Gastroesophageal sphincter (tissue), 4 donors: ENCODE results near the gene BICC1. TPM values are rescaled to one million over a fixed set of nuclear protein-coding genes. Genes with fewer than 3 reads are reported as not detected.

Source experiments
- ATAC-seq: fragments of 150-250 bp; one replicate; pipeline ENCODE4 v1.9.1; 2016; ENCODE audit warnings: mild to moderate bottlenecking, moderate library complexity
- H3K27ac ChIP-seq, 4 donors: fragments of 200-600 bp; sonication (generic) in 3 of 4; 1 replicate in 3 of 4; 2 replicates in 1 of 4; pipeline ENCODE4 v1.5.1; 2016 to 2019
- H3K27me3 ChIP-seq: fragments of 200-600 bp; sonication (generic); one replicate; pipeline ENCODE4 v1.5.1; 2019
- H3K36me3 ChIP-seq, 2 donors: fragments of 200-600 bp; sonication (generic); one replicate each; pipeline ENCODE4 v1.5.1; 2019; ENCODE audit warnings: control low read depth in 1 of 2
- H3K4me1 ChIP-seq, 3 donors: fragments of 200-600 bp; sonication (generic); 1 replicate in 2 of 3; 2 replicates in 1 of 3; pipeline ENCODE4 v1.5.1; 2016 to 2019; ENCODE audit warnings: control low read depth in 2 of 3
- H3K4me3 ChIP-seq, 2 donors: fragments of 200-600 bp; sonication (generic); one replicate each; pipeline ENCODE4 v1.5.1; 2019; ENCODE audit warnings: mild to moderate bottlenecking in 1 of 2, moderate library complexity in 1 of 2
- H3K9me3 ChIP-seq, 3 donors: fragments of 200-600 bp; sonication (generic); one replicate each; pipeline ENCODE4 v1.5.1; 2017 to 2019; ENCODE audit warnings: control low read depth in 2 of 3
- EP300 ChIP-seq: sonication (generic); formaldehyde crosslinking; IDR thresholded peaks from one replicate; pipeline ENCODE4 v1.6.1; 2017; ENCODE audit warnings: antibody characterized with exemption, mild to moderate bottlenecking
- POLR2A ChIP-seq, 2 donors: fragments of 450-650 bp; IDR thresholded peaks; one replicate each; pipeline ENCODE4 v1.6.1; 2017; ENCODE audit warnings: antibody characterized with exemption in 2 of 2, mild to moderate bottlenecking in 2 of 2, moderate library complexity in 1 of 2
- POLR2AphosphoS5 ChIP-seq: sonication (generic); formaldehyde crosslinking; IDR thresholded peaks from one replicate; pipeline ENCODE4 v1.6.1; 2017; ENCODE audit warnings: antibody characterized with exemption
- WGBS, 2 donors: methylation state at CpG; one replicate each; pipeline ENCODE4 v1.1.5; 2018; ENCODE audit warnings: low coverage in 1 of 2; 5-methylcytosine and 5-hydroxymethylcytosine counted together
- total RNA-seq, 4 donors: library from RNA; depleted of rRNA; stranded (reverse); fragments of >200 nt; gene quantifications; one replicate each; pipeline ENCODE4 v1.1.0, GENCODE V29; 2016
- TF ChIP-seq, protein P1 (sequence below), 4 experiments: fragments of 200-600 bp in 2 of 4; fragments of 450-650 bp in 2 of 4; sonication (generic) in 1 of 4; IDR thresholded peaks; one replicate each; pipeline ENCODE4 v1.5.1; 2017 to 2019; ENCODE audit warnings: antibody characterized with exemption in 4 of 4, mild to moderate bottlenecking in 2 of 4, moderate library complexity in 2 of 4

Gene BICC1
- total RNA-seq, 4 donors from 2014 or later = 18.6 to 27.8 (median 22.5) TPM

DNA sequence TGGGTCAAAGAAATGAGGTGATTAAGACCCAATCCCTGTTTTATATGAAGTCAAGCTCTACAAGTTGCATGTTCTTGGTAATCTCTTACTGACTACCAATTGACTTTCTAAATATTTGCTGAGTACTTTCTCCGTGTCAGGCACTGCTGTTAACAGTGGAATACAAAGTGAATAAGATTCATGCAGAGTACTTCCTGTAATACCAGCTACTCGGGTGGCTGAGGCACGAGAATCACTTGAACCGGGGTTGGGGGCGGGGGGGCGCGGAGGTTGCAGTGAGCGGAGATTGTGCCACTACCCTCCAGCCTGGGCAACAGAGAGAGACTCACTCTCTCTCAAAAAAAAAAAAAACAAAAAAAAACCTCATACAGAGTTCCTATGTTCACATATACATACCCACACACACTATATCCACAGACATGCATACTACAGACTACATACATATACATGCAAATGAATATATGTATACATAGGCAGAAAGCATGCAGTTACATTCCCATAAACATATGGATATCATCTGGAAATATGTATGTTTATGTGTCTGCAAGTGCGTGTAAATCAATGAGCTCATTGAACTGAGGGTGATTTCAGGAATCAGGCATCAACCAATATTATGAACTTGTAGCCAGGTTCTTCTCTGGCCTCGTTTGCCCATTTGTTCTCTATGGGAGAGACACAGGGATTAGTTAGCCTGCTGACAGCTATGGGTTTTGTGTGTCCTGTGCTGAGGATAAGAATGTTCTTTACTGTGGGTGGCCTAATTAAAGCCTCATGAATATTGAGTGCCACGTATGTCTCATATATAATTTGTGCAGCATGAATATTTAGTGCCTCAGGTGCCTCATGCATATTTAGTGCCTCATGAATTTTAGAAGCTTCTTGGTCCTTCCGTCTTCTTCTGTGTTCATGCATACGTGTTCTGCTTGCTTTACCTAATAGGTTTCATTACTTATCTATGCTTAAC lies 73.9 kb downstream of the BICC1 start:
- ATAC-seq = no peak
- 83 to 90% methylated on average over 8 to 9 of the region's 13 CpGs for WGBS, 2 donors
- no peak overlapping the region for H3K4me3 ChIP-seq
- H3K9me3 ChIP-seq = peaks cover 0 to 6% (median 0%) of the 10 kb centered on the region in 3 donors
- TF ChIP-seq POLR2AphosphoS5 (no peak), EP300 (no peak), POLR2A (IDR thresholded peaks at IDR 0.05) (no peak)
- TF ChIP-seq, protein P1, sequence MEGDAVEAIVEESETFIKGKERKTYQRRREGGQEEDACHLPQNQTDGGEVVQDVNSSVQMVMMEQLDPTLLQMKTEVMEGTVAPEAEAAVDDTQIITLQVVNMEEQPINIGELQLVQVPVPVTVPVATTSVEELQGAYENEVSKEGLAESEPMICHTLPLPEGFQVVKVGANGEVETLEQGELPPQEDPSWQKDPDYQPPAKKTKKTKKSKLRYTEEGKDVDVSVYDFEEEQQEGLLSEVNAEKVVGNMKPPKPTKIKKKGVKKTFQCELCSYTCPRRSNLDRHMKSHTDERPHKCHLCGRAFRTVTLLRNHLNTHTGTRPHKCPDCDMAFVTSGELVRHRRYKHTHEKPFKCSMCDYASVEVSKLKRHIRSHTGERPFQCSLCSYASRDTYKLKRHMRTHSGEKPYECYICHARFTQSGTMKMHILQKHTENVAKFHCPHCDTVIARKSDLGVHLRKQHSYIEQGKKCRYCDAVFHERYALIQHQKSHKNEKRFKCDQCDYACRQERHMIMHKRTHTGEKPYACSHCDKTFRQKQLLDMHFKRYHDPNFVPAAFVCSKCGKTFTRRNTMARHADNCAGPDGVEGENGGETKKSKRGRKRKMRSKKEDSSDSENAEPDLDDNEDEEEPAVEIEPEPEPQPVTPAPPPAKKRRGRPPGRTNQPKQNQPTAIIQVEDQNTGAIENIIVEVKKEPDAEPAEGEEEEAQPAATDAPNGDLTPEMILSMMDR (IDR thresholded peaks at IDR 0.05) = no peak
- no peaks in the 10 kb centered on the region for H3K36me3 ChIP-seq
- no peaks in the 10 kb centered on the region for H3K27me3 ChIP-seq
- peaks cover 0 to 20% (median 9%) of the 10 kb centered on the region in 3 donors for H3K4me1 ChIP-seq
- no peak overlapping the region for H3K27ac ChIP-seq

DNA sequence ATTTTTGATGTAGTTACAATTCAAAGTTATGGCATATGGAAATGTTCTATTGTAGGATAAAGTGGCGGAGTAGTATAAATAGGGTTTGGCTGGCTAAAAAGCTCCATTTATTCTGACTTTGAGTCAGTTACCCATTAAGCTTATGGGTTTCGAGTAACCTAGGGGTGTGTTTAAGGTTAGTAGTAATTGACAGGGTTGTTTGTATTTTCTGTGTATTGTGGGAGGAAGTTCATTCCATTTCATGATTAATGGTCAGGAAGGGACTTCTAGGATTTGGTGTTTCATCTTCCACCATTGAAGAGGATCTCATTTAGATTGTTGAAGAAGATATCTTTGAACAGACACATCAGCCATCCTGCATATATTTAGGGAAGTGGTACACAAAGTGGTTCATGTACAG lies 75.0 kb downstream of the BICC1 start:
- H3K4me1 ChIP-seq = peaks cover 0 to 20% (median 9%) of the 10 kb centered on the region in 3 donors
- no peak overlapping the region for H3K27ac ChIP-seq
- H3K27me3 ChIP-seq = no peaks in the 10 kb centered on the region
- no peaks in the 10 kb centered on the region for H3K36me3 ChIP-seq
- ATAC-seq = no peak
- H3K4me3 ChIP-seq = no peak overlapping the region
- no peak for TF ChIP-seq EP300
- no peak for TF ChIP-seq POLR2AphosphoS5
- no peak for TF ChIP-seq POLR2A (IDR thresholded peaks at IDR 0.05)
- TF ChIP-seq, protein P1 (IDR thresholded peaks at IDR 0.05) = no peak
- 97 to 100% methylated on average over 1 to 2 of the region's 2 CpGs for WGBS, 2 donors
- peaks cover 0 to 3% (median 0%) of the 10 kb centered on the region in 3 donors for H3K9me3 ChIP-seq

DNA sequence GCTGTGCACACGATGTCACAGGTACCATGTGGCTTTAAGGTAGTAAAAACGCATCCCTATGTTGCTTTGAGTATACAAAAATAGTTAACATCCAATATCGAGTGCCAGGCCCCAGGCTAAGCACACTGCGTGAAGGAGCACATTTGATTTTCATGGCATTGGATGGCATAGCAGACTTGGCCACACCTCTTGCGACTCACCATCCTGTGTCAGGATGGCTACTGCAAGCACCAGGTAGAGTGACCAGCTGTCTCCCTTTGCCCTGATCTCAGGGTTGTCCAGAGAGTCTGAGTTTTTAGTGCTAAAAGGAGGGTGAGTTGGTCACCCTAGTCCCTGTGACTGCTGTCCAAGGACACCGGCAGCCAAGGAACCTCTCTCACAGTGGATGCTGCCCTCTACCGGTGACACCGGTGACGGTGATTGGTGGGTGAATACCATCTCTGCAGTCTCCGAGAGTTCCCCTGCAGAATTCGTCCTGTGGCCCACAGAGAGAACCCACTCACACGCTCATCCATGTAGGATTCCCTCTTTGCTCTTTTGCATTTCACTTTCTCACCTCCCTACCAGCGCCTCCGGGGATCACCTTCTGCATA lies 76.1 kb downstream of the BICC1 start:
- H3K4me3 ChIP-seq = no peak overlapping the region
- WGBS, 2 donors = 70 to 91% methylated on average over 6 to 12 of the region's 14 CpGs
- H3K9me3 ChIP-seq = no peaks in the 10 kb centered on the region
- peaks cover 0 to 20% (median 9%) of the 10 kb centered on the region in 3 donors for H3K4me1 ChIP-seq
- no peaks in the 10 kb centered on the region for H3K27me3 ChIP-seq
- no peaks in the 10 kb centered on the region for H3K36me3 ChIP-seq
- no peak overlapping the region for H3K27ac ChIP-seq
- TF ChIP-seq, protein P1 (IDR thresholded peaks at IDR 0.05) = peak in 1 of 4 experiments; percentile 24
- no peak for TF ChIP-seq EP300
- ATAC-seq = no peak

DNA sequence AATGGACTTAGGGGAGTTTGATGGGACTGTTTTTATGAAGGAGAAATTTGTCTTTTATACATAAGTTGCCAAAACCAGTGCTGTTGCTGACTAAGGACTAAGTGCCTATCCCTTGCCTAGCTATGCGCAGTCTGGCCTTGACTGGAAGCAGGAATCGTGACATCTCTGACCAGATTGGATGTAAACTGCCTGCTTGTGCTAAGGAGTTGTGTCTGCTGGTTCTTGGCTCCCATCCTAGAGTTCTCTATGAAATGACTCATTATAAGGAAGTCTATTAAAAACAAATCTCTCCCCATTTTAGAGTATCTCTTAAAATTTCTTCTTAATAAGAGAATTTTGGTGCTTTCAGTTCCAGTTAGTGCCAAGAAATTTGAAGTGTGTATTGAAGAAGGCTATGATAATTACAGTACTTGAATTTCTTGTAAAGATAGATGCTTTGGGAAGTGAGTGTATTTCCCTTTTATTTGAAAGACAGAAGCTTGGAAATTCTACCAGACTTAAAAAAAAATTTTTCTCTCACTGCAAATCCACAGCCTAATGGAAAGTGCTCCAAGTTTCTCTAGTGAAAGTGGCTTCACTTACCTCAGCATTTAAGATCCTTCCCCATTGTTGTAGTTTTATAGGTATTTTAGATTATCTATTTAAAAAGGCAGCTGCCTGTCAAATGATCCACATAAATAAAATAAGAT lies 77.6 kb downstream of the BICC1 start:
- H3K27ac ChIP-seq = peak overlapping the region in 1 of 4 donors; percentile 6
- H3K4me3 ChIP-seq = no peak overlapping the region

More for the DNA sequence above, 77.6 kb downstream of the BICC1 start:
- TF ChIP-seq POLR2A (IDR thresholded peaks at IDR 0.05) = no peak
- TF ChIP-seq POLR2AphosphoS5 = no peak
- TF ChIP-seq, protein P1 (IDR thresholded peaks at IDR 0.05) = no peak
- Histone ChIP-seq H3K9me3 (no peaks in the 10 kb centered on the region), H3K4me1 (peaks cover 0 to 20% (median 9%) of the 10 kb centered on the region in 3 donors), H3K36me3 (no peaks in the 10 kb centered on the region), H3K27me3 (no peaks in the 10 kb centered on the region)
- WGBS, 2 donors = 8 to 31% methylated on average over 2 of the region's 2 CpGs
- ATAC-seq = peak; percentile 81
